ENCODE data around the gene PPM1E.

The PPM1E gene

GRCh38 chr17:58969612-58970011 lies 214.0 kb downstream of the PPM1E start:
- no peak for DNase-seq (ENCODE audit: extremely low read depth, low read depth)
- no peak for TF ChIP-seq CTCF (IDR thresholded peaks at IDR 0.05; ENCODE audit: low read depth, low read length, missing control alignments)

GRCh38 chr17:58970609-58971450 lies 215.2 kb downstream of the PPM1E start:
- no peak for TF ChIP-seq CTCF (IDR thresholded peaks at IDR 0.05; ENCODE audit: low read depth, low read length, missing control alignments)
- DNase-seq (ENCODE audit: extremely low read depth, low read depth), result no peak
- H3K4me3 ChIP-seq (replicated peaks; ENCODE audit: low read depth, low read length), result no peak overlapping the region

More at GRCh38 chr17:58969612-58970011, 214.0 kb downstream of the PPM1E start:
- no peak overlapping the region for H3K4me3 ChIP-seq (replicated peaks; ENCODE audit: low read depth, low read length)

- TF ChIP-seq CTCF (IDR thresholded peaks at IDR 0.05; ENCODE audit: low read depth, low read length, missing control alignments), result no peak
- no peak for DNase-seq (ENCODE audit: extremely low read depth, low read depth)
Measured at GRCh38 chr17:58974354-58974753, 218.7 kb downstream of the PPM1E start.

DNA sequence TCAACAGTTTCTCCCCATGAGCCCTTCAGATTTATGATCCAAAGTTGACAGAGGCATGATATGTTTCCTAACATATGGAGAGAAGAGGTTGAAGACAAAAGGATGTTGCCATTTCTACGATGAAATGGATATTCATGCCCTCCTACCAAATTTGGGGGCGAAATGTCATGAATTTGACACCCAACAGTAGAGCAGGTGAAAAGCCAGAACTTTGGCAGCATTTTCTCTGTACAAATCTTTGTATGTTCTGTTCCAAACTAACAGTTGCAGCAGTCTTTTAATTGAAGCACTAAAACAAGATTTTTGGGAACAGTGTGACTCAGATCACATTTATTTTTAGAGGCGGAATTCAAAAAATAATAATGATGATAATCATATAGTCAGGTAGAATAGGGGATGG lies 220.9 kb downstream of the PPM1E start:
- no peak for DNase-seq (ENCODE audit: extremely low read depth, low read depth)
- TF ChIP-seq CTCF (IDR thresholded peaks at IDR 0.05; ENCODE audit: low read depth, low read length, missing control alignments), result no peak
- no peak overlapping the region for H3K4me3 ChIP-seq (replicated peaks; ENCODE audit: low read depth, low read length)

More at GRCh38 chr17:58974354-58974753, 218.7 kb downstream of the PPM1E start:
- no peak overlapping the region for H3K4me3 ChIP-seq (replicated peaks; ENCODE audit: low read depth, low read length)

DNA sequence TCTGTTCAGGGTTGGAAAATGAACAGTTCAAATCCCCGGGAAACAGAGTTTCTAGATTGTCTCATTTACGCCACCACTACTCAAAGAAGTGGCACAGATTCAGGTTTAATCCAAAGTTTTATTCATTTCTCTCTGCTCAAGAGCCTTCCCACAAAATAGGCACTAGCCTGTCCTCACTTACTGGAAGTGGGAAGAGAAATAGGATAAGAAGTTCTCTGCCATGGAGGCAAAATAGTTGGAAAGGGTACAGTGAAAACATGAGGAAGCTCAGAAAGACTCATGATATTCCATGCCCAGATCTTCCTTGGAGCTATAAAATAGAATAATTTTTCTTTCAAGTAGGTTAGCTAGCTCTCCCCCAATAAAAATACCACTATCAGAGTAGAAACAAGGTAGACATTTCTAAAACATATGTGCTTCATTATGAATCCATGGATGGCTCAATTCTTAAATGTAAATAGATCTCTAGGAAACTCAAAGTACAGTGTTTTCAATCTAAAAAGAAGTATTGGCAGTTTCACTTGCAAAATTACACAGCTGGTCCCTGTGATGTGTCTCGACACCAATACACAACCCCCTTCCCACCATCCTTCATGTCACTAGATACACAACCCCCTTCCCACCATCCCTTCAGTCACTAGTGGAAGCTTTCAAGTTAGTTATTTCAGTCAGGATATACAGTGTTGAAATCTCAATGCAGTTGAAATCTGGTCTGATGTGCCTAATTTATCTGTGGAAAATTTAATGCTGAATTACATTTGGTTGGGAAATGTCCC lies 225.2 kb downstream of the PPM1E start:
- no peak for DNase-seq (ENCODE audit: extremely low read depth, low read depth)
- TF ChIP-seq CTCF (IDR thresholded peaks at IDR 0.05; ENCODE audit: low read depth, low read length, missing control alignments), result no peak

GRCh38 chr17:58982626-58983025 lies 227.0 kb downstream of the PPM1E start:
- TF ChIP-seq CTCF (IDR thresholded peaks at IDR 0.05; ENCODE audit: low read depth, low read length, missing control alignments), result no peak
- no peak overlapping the region for H3K4me3 ChIP-seq (replicated peaks; ENCODE audit: low read depth, low read length)
- no peak for DNase-seq (ENCODE audit: extremely low read depth, low read depth)

More for the DNA sequence above, 225.2 kb downstream of the PPM1E start:
- H3K4me3 ChIP-seq (replicated peaks; ENCODE audit: low read depth, low read length), result no peak overlapping the region
